Astrocyte (in vitro differentiated cells and primary cell): ENCODE data around the gene ZNF862.

Experiments used
- CTCF ChIP-seq: IDR thresholded peaks from 2 replicates; pipeline ENCODE4 v1.5.1; 2011; ENCODE audit warnings: low read depth, mild to moderate bottlenecking, inconsistent platforms, low read length, moderate library complexity; ENCODE audit not compliant: insufficient read depth
- EZH2 ChIP-seq: IDR thresholded peaks from 2 replicates; pipeline ENCODE4 v1.6.1; 2012; ENCODE audit warnings: mild to moderate bottlenecking, low read length, inconsistent platforms; ENCODE audit not compliant: insufficient read depth

- no peak for TF ChIP-seq CTCF
- TF ChIP-seq EZH2 = no peak
Observed at GRCh38 chr7:149836434-149836833, 1.7 kb upstream of the ZNF862 start.
